ENCODE data around the gene NINJ1.

- TF ChIP-seq CTCF (IDR thresholded peaks at IDR 0.05) (no peak), ZFX (IDR thresholded peaks at IDR 0.05; ENCODE audit: borderline replicate concordance) (no peak)
Observed at GRCh38 chr9:93173365-93174051, 39.5 kb upstream of the NINJ1 start.

Measured in 22Rv1 (cell line).